Fibroblast of villous mesenchyme (primary cell): ENCODE results near the gene LINC00305. TPM values are rescaled to one million over a fixed set of nuclear protein-coding genes. Genes with fewer than 3 reads are reported as not detected.

Source experiments
- DNase-seq: peaks from one replicate; pipeline ENCODE4 v3.0.0-alpha.2; 2010; ENCODE audit warnings: low read depth
- H3K4me3 ChIP-seq: 2 replicates; pipeline ENCODE4 v1.5.1; 2011; ENCODE audit warnings: low read depth, mild to moderate bottlenecking, low read length
- total RNA-seq: library from RNA; depleted of rRNA; stranded (reverse); fragments of >200 nt; gene quantifications from 2 replicates; pipeline ENCODE4 v1.2.3, GENCODE V29; 2012
- TF ChIP-seq, protein P1 (sequence below): IDR thresholded peaks from 2 replicates; pipeline ENCODE4 v1.5.1; 2012; ENCODE audit warnings: low read depth, mild to moderate bottlenecking, low read length; ENCODE audit not compliant: insufficient read depth

LINC00305 gene
- total RNA-seq, 1 donor: not detected

DNA sequence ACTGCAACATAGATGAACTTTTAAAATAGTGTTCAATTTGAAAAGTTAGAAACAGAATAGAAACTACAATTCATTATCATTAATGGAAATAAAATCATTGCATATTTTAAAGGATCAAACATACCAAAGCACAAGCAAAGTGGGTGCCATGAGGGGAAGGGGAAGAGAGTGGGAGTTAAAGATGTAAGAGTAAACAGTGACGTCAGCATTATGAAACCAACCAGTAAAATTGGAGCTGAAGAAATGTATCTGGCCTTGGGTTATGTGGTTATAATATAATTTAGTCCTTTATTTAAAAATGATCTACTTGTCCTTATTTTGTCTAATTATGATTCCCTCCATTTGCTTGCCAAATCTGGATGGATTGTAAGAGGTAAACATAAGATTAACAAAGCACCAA is 6.0 kb downstream of the LINC00305 start:
- no peak for DNase-seq
- H3K4me3 ChIP-seq: no peak overlapping the region
- TF ChIP-seq, protein P1, sequence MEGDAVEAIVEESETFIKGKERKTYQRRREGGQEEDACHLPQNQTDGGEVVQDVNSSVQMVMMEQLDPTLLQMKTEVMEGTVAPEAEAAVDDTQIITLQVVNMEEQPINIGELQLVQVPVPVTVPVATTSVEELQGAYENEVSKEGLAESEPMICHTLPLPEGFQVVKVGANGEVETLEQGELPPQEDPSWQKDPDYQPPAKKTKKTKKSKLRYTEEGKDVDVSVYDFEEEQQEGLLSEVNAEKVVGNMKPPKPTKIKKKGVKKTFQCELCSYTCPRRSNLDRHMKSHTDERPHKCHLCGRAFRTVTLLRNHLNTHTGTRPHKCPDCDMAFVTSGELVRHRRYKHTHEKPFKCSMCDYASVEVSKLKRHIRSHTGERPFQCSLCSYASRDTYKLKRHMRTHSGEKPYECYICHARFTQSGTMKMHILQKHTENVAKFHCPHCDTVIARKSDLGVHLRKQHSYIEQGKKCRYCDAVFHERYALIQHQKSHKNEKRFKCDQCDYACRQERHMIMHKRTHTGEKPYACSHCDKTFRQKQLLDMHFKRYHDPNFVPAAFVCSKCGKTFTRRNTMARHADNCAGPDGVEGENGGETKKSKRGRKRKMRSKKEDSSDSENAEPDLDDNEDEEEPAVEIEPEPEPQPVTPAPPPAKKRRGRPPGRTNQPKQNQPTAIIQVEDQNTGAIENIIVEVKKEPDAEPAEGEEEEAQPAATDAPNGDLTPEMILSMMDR: no peak

DNA sequence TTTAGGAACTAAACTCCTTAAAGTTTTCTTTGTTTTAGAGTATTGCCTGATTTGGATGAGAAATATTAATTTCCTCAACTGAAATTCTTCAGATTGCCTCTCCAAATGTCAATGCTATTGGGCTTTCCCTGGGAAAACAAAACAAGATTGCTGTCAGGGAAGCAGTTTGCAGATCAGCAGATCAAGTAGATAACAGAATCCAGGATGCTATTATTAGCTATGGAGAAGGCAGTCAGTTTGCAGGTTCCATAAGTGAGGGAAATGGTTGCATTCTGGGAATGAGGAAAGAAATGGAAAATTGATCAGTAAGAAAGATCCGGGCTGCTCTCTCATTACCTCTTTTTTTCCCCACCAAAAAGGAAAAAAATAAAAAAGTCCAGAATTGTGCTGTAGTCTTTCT is 11.0 kb downstream of the LINC00305 start:
- no peak for DNase-seq
- TF ChIP-seq, protein P1: no peak

DNA sequence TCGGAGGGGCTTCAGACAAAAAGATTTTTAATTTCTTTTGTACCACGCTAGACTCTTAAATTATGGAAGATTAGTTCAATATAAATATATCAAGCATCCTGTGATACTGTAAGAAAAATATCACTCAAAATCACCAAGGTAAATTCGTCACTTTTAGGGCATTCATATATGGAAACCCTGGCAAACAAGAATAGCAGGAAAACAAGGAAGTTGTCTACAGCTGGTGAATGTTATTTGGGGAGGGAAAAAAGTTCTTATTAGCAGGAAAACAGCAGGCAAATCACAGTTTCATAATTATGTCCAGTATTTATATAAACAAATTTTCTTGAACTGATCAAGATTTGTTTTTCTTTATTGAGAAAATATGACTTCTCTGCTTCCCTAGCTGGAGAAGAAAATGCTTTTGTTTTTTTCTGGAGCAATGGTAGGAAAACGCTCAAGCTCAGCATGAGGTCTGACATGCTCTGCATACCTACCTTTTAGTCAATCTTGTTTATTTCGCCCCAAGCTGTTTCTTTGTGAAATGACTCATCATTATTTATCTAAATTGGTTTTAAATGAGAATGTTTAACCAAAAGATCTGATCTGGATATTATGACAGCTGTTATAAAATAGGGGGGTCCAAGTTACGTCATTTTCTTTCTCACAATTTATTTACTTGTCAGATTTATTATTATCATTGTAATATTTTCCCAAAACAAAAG is 14.7 kb downstream of the LINC00305 start:
- DNase-seq: peak; percentile 38
- no peak overlapping the region for H3K4me3 ChIP-seq
- TF ChIP-seq, protein P1: no peak

More for the DNA sequence above, 11.0 kb downstream of the LINC00305 start:
- H3K4me3 ChIP-seq: no peak overlapping the region

DNA sequence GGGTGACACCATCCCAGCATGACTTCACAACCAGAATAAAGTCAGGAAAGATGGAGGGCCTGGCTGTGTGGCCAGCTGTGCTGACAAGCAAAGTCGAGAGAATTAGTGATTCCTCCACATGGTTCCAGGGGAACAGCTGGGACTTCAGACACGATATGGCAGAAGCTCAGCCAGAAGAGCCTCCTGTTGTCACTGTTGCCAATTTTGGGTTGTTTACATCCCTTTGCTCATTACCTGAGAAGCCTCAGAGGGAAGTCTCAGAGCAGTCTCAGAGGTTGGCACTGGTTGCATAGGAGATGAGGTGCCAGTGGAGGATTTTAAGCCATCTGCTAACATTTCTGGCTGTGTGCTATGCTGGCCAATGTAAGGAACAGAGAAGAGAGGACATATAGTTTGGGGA is 16.0 kb downstream of the LINC00305 start:
- no peak for DNase-seq

DNA sequence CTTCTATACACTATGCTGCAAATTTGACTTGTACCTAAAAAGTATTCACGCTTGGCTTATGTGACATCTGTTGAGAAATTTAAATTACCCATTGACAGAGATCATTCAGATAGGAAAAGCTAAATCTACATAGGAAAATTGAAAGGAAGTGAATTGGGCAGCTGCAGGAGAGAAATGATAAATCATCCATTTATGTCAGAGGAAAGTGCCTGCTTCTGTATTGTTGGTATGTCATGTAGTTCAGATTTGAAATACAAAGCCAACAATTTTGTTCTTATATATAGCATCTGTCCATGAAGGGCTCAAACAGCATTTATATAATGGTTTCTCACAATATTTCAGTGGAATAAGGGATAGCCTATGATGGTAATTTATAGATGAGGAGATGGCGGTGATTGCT is 17.6 kb downstream of the LINC00305 start:
- TF ChIP-seq, protein P1: no peak
- DNase-seq: no peak
- no peak overlapping the region for H3K4me3 ChIP-seq

More for the DNA sequence above, 16.0 kb downstream of the LINC00305 start:
- no peak overlapping the region for H3K4me3 ChIP-seq
- TF ChIP-seq, protein P1: no peak

DNA sequence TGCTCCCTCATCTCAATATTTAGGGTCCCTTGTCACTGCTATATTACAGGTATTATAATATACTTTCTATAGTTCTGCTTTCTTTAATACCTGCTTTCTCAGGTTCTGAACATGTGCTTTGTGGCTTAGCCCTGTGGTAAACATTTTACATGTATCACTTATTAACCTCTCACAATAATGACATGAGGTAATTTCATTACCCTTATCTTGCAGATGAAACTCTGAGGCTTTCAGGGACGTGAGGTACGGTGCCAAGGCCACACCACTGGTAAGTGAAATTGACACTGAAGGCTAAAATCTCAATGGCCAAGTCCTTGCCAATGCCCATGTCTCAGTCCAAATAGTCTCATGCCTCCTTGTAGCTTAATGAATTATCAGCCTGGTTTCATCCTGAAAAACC is 21.7 kb downstream of the LINC00305 start:
- TF ChIP-seq, protein P1: no peak
- H3K4me3 ChIP-seq: no peak overlapping the region
- DNase-seq: no peak

DNA sequence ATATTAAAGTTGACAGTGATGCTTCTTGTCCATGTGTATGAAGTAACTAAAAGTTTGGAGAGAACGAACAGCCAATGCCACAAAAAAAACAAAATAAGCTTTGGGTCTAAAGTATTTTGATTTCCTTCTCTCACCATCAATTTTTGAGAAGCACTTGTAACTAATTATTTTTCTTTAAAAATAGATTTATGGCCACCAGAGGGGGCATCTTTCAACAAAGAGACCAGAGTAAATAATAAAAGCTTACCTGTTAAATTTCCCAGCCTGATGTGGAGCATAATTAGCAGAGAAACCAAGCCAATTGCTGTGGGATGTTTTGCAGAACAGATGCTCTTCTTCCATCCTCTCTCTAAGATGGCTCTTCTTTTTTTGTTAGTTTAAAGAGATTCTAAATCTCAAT is 29.0 kb downstream of the LINC00305 start:
- TF ChIP-seq, protein P1: no peak
- no peak for DNase-seq
- H3K4me3 ChIP-seq: no peak overlapping the region
